ENCODE results near the gene TNFRSF8. TPM values are rescaled to one million over a fixed set of nuclear protein-coding genes. Genes with fewer than 3 reads are reported as not detected.

Gene TNFRSF8
- total and polyA plus RNA-seq, 2 donors (not counting 1 experiment from before 2014, with no cell fraction given): 0.05 TPM; not detected in 1

GRCh38 chr1:12102066-12102465, 39.0 kb downstream of the TNFRSF8 start:
- no peaks in the 10 kb centered on the region for H3K4me1 ChIP-seq (ENCODE audit: control insufficient read depth, extremely low read depth, insufficient read depth, low read length)
- no peak overlapping the region for H3K27ac ChIP-seq (ENCODE audit: insufficient read depth, low read length)
- H3K36me3 ChIP-seq (ENCODE audit: control insufficient read depth, insufficient read depth, low read length): no peaks in the 10 kb centered on the region
- no peak for TF ChIP-seq CTCF (conservative IDR thresholded peaks at IDR 0.05 in 1 of 2, IDR thresholded peaks at IDR 0.05 in 1 of 2; ENCODE audit: low read depth in 1 of 2, low read length in 2 of 2)
- no peak for TF ChIP-seq EZH2 (IDR thresholded peaks at IDR 0.05; ENCODE audit: low read length, missing control alignments)
- H3K4me2 ChIP-seq (ENCODE audit: extremely low read depth, insufficient read depth, low read length): no peak overlapping the region
- no peak overlapping the region for H2AFZ ChIP-seq (ENCODE audit: low read length)
- H3K9me3 ChIP-seq (ENCODE audit: control insufficient read depth, insufficient read depth, low read depth, low read length): no peaks in the 10 kb centered on the region
- no peaks in the 10 kb centered on the region for H3K79me2 ChIP-seq (ENCODE audit: control insufficient read depth, insufficient read depth, low read length)
- no peak overlapping the region for H3K4me3 ChIP-seq (replicated peaks in 1 of 4; ENCODE audit: control extremely low read depth in 1 of 4, insufficient read depth in 1 of 4, low read depth in 3 of 4, low read length in 4 of 4)
- H4K20me1 ChIP-seq (ENCODE audit: control insufficient read depth, extremely low read depth, insufficient read depth, low read length): no peaks in the 10 kb centered on the region
- DNase-seq (ENCODE audit: low read depth in 2 of 2): no peak
- peaks cover 15% of the 10 kb centered on the region for H3K27me3 ChIP-seq (ENCODE audit: control insufficient read depth, insufficient read depth, low read length)
- H3K9ac ChIP-seq (ENCODE audit: insufficient read depth, low read length): no peak overlapping the region

GRCh38 chr1:12104417-12104816, 41.3 kb downstream of the TNFRSF8 start:
- no peak for DNase-seq (ENCODE audit: low read depth in 2 of 2)
- Histone ChIP-seq H3K9ac (ENCODE audit: insufficient read depth, low read length) (no peak overlapping the region), H2AFZ (ENCODE audit: low read length) (no peak overlapping the region), H3K79me2 (ENCODE audit: control insufficient read depth, insufficient read depth, low read length) (no peaks in the 10 kb centered on the region), H3K27me3 (ENCODE audit: control insufficient read depth, insufficient read depth, low read length) (peaks cover 15% of the 10 kb centered on the region), H3K4me1 (ENCODE audit: control insufficient read depth, extremely low read depth, insufficient read depth, low read length) (no peaks in the 10 kb centered on the region), H3K4me3 (replicated peaks in 1 of 4; ENCODE audit: control extremely low read depth in 1 of 4, insufficient read depth in 1 of 4, low read depth in 3 of 4, low read length in 4 of 4) (no peak overlapping the region), H3K4me2 (ENCODE audit: extremely low read depth, insufficient read depth, low read length) (no peak overlapping the region), H3K9me3 (ENCODE audit: control insufficient read depth, insufficient read depth, low read depth, low read length) (no peaks in the 10 kb centered on the region), H4K20me1 (ENCODE audit: control insufficient read depth, extremely low read depth, insufficient read depth, low read length) (no peaks in the 10 kb centered on the region), H3K36me3 (ENCODE audit: control insufficient read depth, insufficient read depth, low read length) (no peaks in the 10 kb centered on the region), H3K27ac (ENCODE audit: insufficient read depth, low read length) (no peak overlapping the region)
- TF ChIP-seq CTCF (conservative IDR thresholded peaks at IDR 0.05 in 1 of 2, IDR thresholded peaks at IDR 0.05 in 1 of 2; ENCODE audit: low read depth in 1 of 2, low read length in 2 of 2) (no peak), EZH2 (IDR thresholded peaks at IDR 0.05; ENCODE audit: low read length, missing control alignments) (no peak)

GRCh38 chr1:12106153-12106552, 43.0 kb downstream of the TNFRSF8 start:
- Histone ChIP-seq H3K27me3 (ENCODE audit: control insufficient read depth, insufficient read depth, low read length) (peaks cover 15% of the 10 kb centered on the region), H4K20me1 (ENCODE audit: control insufficient read depth, extremely low read depth, insufficient read depth, low read length) (no peaks in the 10 kb centered on the region), H3K79me2 (ENCODE audit: control insufficient read depth, insufficient read depth, low read length) (no peaks in the 10 kb centered on the region), H3K4me1 (ENCODE audit: control insufficient read depth, extremely low read depth, insufficient read depth, low read length) (no peaks in the 10 kb centered on the region), H3K4me3 (replicated peaks in 1 of 4; ENCODE audit: control extremely low read depth in 1 of 4, insufficient read depth in 1 of 4, low read depth in 3 of 4, low read length in 4 of 4) (no peak overlapping the region), H2AFZ (ENCODE audit: low read length) (no peak overlapping the region), H3K9me3 (ENCODE audit: control insufficient read depth, insufficient read depth, low read depth, low read length) (no peaks in the 10 kb centered on the region), H3K36me3 (ENCODE audit: control insufficient read depth, insufficient read depth, low read length) (no peaks in the 10 kb centered on the region), H3K9ac (ENCODE audit: insufficient read depth, low read length) (no peak overlapping the region), H3K27ac (ENCODE audit: insufficient read depth, low read length) (no peak overlapping the region), H3K4me2 (ENCODE audit: extremely low read depth, insufficient read depth, low read length) (no peak overlapping the region)
- TF ChIP-seq EZH2 (IDR thresholded peaks at IDR 0.05; ENCODE audit: low read length, missing control alignments) (no peak), CTCF (conservative IDR thresholded peaks at IDR 0.05 in 1 of 2, IDR thresholded peaks at IDR 0.05 in 1 of 2; ENCODE audit: low read depth in 1 of 2, low read length in 2 of 2) (no peak)
- DNase-seq (ENCODE audit: low read depth in 2 of 2): no peak
